HCT116 (cell line): ENCODE results near the gene GRID2. TPM values are rescaled to one million over a fixed set of nuclear protein-coding genes. Genes with fewer than 3 reads are reported as not detected.

Experiments used
- ATAC-seq: fragments of 200-7000 bp; cut with Tn5 transposase; 2 replicates; pipeline ENCODE4 v1.9.1; 2020; ENCODE audit warnings: mild to moderate bottlenecking, moderate library complexity
- BruUV-seq: library from RNA; stranded (reverse); fragments of 400-500 nt; replicated peaks from 2 replicates; lab custom pipeline; 2021; lab: Mats Ljungman, UMichigan
- CTCF ChIA-PET: fragments of 300-600 bp; sonication (Branson Sonifier 250); formaldehyde crosslinking; loops from one replicate; lab custom pipeline; 2021; ENCODE audit warnings: antibody characterized with exemption; lab: Charles Lee
- POLR2A ChIA-PET: fragments of 300-600, 350-600 bp; sonication (Branson Sonifier 250); formaldehyde crosslinking; loops from one replicate; lab custom pipeline; 2021; ENCODE audit warnings: antibody characterized with exemption; lab: Charles Lee
- RAD21 ChIA-PET, 2 experiments: fragments of 300-600 bp; sonication (Branson Sonifier 250); formaldehyde crosslinking; loops; one replicate each; lab custom pipeline; 2023; ENCODE audit warnings: low total read pairs in 2 of 2; ENCODE audit not compliant: uncharacterized antibody in 2 of 2, unreplicated experiment in 2 of 2, low non-redundant PET in 1 of 2; lab: Charles Lee
- DNase-seq: peaks from one replicate; pipeline ENCODE4 v3.0.0-alpha.2; 2010; ENCODE audit warnings: low read depth, low spot score
- H2AFZ ChIP-seq: fragments of 200-600 bp; shearing (Covaris generic), sonication (generic); 2 replicates; pipeline ENCODE4 v1.6.1; 2017; ENCODE audit warnings: low read depth, mixed run types, mixed read lengths, antibody characterized with exemption, low read length; ENCODE audit not compliant: poor library complexity, severe bottlenecking
- H3K27ac ChIP-seq: 2 replicates; pipeline ENCODE4 v1.5.1; 2012; ENCODE audit warnings: low read depth, low read length
- H3K27me3 ChIP-seq: fragments of 200-600 bp; sonication (generic); 2 replicates; pipeline ENCODE4 v1.6.1; 2016; ENCODE audit warnings: mixed run types, low read length, mixed read lengths; ENCODE audit not compliant: insufficient read depth
- H3K36me3 ChIP-seq, 2 experiments: fragments of 200-500 bp in 1 of 2; fragments of 200-600 bp in 1 of 2; sonication (Bioruptor generic) in 1 of 2; sonication (generic) in 1 of 2; 2 replicates each; pipeline versions ENCODE4 v1.5.1 to v1.6.1; 2014 to 2016; ENCODE audit warnings: low read length in 2 of 2, inconsistent platforms in 1 of 2, mixed read lengths in 1 of 2, mixed run types in 1 of 2; ENCODE audit not compliant: insufficient read depth in 2 of 2, control insufficient read depth in 1 of 2
- H3K4me1 ChIP-seq, 2 experiments: fragments of 200-600 bp in 1 of 2; sonication (generic) in 1 of 2; 2 replicates each; pipeline versions ENCODE4 v1.5.1 to v1.6.1; 2012 to 2017; ENCODE audit warnings: low read length in 2 of 2, inconsistent platforms in 1 of 2, mild to moderate bottlenecking in 1 of 2, mixed read lengths in 1 of 2, mixed run types in 1 of 2, moderate library complexity in 1 of 2; ENCODE audit not compliant: insufficient read depth in 2 of 2, control insufficient read depth in 1 of 2
- H3K4me2 ChIP-seq: fragments of 200-600 bp; sonication (generic); 2 replicates; pipeline ENCODE4 v1.6.1; 2017; ENCODE audit warnings: mixed run types, low read length, mixed read lengths
- H3K4me3 ChIP-seq, 2 experiments: fragments of 200-600 bp in 1 of 2; sonication (generic) in 1 of 2; replicated peaks in 1 of 2; 2 replicates each; pipeline ENCODE4 v1.5.1; 2011 to 2016; ENCODE audit warnings: low read length in 2 of 2, control low read depth in 1 of 2, low read depth in 1 of 2, mild to moderate bottlenecking in 1 of 2, mixed read lengths in 1 of 2, mixed run types in 1 of 2
- H3K79me2 ChIP-seq: fragments of 200-600 bp; sonication (generic); 2 replicates; pipeline ENCODE4 v1.6.1; 2017; ENCODE audit warnings: mild to moderate bottlenecking, mixed run types, low read length, moderate library complexity, mixed read lengths; ENCODE audit not compliant: insufficient read depth
- H3K9ac ChIP-seq: fragments of 200-600 bp; sonication (generic); 2 replicates; pipeline ENCODE4 v1.6.1; 2016; ENCODE audit warnings: low read length, mixed read lengths
- H3K9me2 ChIP-seq: fragments of 200-600 bp; sonication (generic), shearing (Covaris generic); 2 replicates; pipeline ENCODE4 v1.6.1; 2017; ENCODE audit warnings: mixed run types, mild to moderate bottlenecking, moderate library complexity; ENCODE audit not compliant: insufficient read depth
- H3K9me3 ChIP-seq, 2 experiments: fragments of 200-500 bp in 1 of 2; fragments of 200-600 bp in 1 of 2; sonication (Bioruptor generic) in 1 of 2; sonication (generic) in 1 of 2; 2 replicates each; pipeline ENCODE4 v1.6.1; 2014 to 2017; ENCODE audit warnings: low read length in 2 of 2, mixed read lengths in 2 of 2, inconsistent platforms in 1 of 2, low read depth in 1 of 2, mild to moderate bottlenecking in 1 of 2, mixed run types in 1 of 2, moderate library complexity in 1 of 2; ENCODE audit not compliant: control insufficient read depth in 1 of 2, insufficient read depth in 1 of 2
- H4K20me1 ChIP-seq: fragments of 200-600 bp; sonication (generic), shearing (Covaris generic); 2 replicates; pipeline ENCODE4 v1.6.1; 2017; ENCODE audit warnings: mixed run types, mild to moderate bottlenecking, moderate library complexity; ENCODE audit not compliant: insufficient read depth
- CBX3 ChIP-seq: IDR thresholded peaks from 2 replicates; pipeline ENCODE4 v1.6.1; 2012; ENCODE audit warnings: low read depth
- CEBPB ChIP-seq: IDR thresholded peaks from 2 replicates; pipeline ENCODE4 v1.6.1; 2012; ENCODE audit warnings: low read depth
- EGR1 ChIP-seq: IDR thresholded peaks from 2 replicates; pipeline ENCODE4 v1.6.1; 2012; ENCODE audit warnings: low read depth
- ELF1 ChIP-seq: IDR thresholded peaks from 2 replicates; pipeline ENCODE4 v1.6.1; 2012; ENCODE audit warnings: low read depth, borderline replicate concordance
- EZH2 ChIP-seq: fragments of 200-600 bp; sonication (generic); IDR thresholded peaks from 2 replicates; pipeline ENCODE4 v1.6.1; 2017; ENCODE audit warnings: antibody characterized with exemption, mixed run types
- EZH2phosphoT487 ChIP-seq: fragments of 200-600 bp; IDR thresholded peaks from 2 replicates; pipeline ENCODE4 v1.6.1; 2018; ENCODE audit warnings: antibody characterized with exemption, borderline replicate concordance
- FOSL1 ChIP-seq: IDR thresholded peaks from 2 replicates; pipeline ENCODE4 v1.6.1; 2012; ENCODE audit warnings: low read depth
- JUND ChIP-seq: IDR thresholded peaks from 2 replicates; pipeline ENCODE4 v1.6.1; 2012
- YY1 ChIP-seq: IDR thresholded peaks from 2 replicates; pipeline ENCODE4 v1.6.1; 2011; ENCODE audit warnings: low read length, low read depth, moderate library complexity, mild to moderate bottlenecking; ENCODE audit not compliant: insufficient replicate concordance; ENCODE audit errors: extremely low read depth
- ZFX ChIP-seq: fragments of 450-650 bp; IDR thresholded peaks from 2 replicates; pipeline ENCODE4 v1.6.1; 2017
- intact Hi-C: fragments of 100-400 bp; cut with micrococcal nuclease; formaldehyde crosslinking; loops from 2 replicates; pipeline ENCODE4 v1.10.0; 2022
- total RNA-seq: library from RNA; stranded (reverse); gene quantifications from one replicate; pipeline ENCODE4 v1.2.1, GENCODE V29; 2021; ENCODE audit not compliant: unreplicated experiment
- TF ChIP-seq, protein P1 (sequence below): IDR thresholded peaks from 2 replicates; pipeline ENCODE4 v1.6.1; 2012; ENCODE audit warnings: low read depth
- TF ChIP-seq, protein P2 (sequence below): IDR thresholded peaks from 2 replicates; pipeline ENCODE4 v1.6.1; 2012
- TF ChIP-seq, protein P3 (sequence below), 3 experiments: fragments of 200-600 bp in 1 of 3; sonication (generic) in 1 of 3; IDR thresholded peaks in 2 of 3; conservative IDR thresholded peaks in 1 of 3; 2 replicates each; pipeline ENCODE4 v1.5.1; 2012 to 2017; ENCODE audit warnings: low read depth in 2 of 3, low read length in 2 of 3, antibody characterized with exemption in 1 of 3, borderline replicate concordance in 1 of 3, control low read depth in 1 of 3, mild to moderate bottlenecking in 1 of 3, mixed read lengths in 1 of 3, mixed run types in 1 of 3, moderate library complexity in 1 of 3; ENCODE audit not compliant: insufficient read depth in 1 of 3

GRID2 gene
- total RNA-seq, 1 experiment from 2014 or later: not detected

DNA sequence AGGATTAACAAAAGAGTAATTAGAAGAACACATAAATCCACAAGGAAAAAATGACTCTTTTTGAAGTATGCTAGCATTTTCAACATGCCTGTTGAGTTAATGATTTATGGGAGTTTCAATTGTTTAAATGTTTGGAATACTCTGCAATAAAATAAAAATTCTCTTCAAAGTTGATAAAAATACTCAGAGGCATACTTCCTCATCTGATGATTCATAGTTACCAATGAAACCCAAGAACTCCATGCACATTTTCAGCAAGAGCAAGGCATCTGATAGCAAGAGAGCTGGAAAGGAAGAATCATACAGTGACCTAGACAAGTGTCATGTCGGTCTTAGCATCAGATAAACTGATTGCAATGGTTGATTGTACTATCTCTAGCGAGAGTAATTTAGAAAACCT is 1081.1 kb downstream of the GRID2 start:
- ChIA-PET POLR2A (no interaction called here), RAD21 (no interaction called here), CTCF (no interaction called here)
- Histone ChIP-seq H3K4me1 (peaks cover 0 to 15% of the 10 kb centered on the region in 2 experiments; a peak in 3 of 4 replicates), H2AFZ (peak overlapping the region; percentile 40), H3K9me2 (peaks cover 5% of the 10 kb centered on the region; the same call in 1 of the 2 replicates), H3K79me2 (no peaks in the 10 kb centered on the region), H3K4me3 (no peak overlapping the region), H3K27me3 (no peaks in the 10 kb centered on the region), H3K4me2 (peak overlapping the region; percentile 23; the same call in 1 of the 2 replicates), H3K9ac (no peak overlapping the region), H3K9me3 (no peaks in the 10 kb centered on the region), H4K20me1 (no peaks in the 10 kb centered on the region), H3K27ac (no peak overlapping the region), H3K36me3 (no peaks in the 10 kb centered on the region)
- no TSS peak for BruUV-seq
- ATAC-seq (no peak), DNase-seq (no peak)
- intact Hi-C loops: no loop called here
- TF ChIP-seq EGR1 (0 out of 2 replicates have a peak, but pooled peaks have one; percentile 13), FOSL1 (peak; percentile 41; the same call in 1 of the 2 replicates), ELF1 (no peak)
- TF ChIP-seq, protein P1, sequence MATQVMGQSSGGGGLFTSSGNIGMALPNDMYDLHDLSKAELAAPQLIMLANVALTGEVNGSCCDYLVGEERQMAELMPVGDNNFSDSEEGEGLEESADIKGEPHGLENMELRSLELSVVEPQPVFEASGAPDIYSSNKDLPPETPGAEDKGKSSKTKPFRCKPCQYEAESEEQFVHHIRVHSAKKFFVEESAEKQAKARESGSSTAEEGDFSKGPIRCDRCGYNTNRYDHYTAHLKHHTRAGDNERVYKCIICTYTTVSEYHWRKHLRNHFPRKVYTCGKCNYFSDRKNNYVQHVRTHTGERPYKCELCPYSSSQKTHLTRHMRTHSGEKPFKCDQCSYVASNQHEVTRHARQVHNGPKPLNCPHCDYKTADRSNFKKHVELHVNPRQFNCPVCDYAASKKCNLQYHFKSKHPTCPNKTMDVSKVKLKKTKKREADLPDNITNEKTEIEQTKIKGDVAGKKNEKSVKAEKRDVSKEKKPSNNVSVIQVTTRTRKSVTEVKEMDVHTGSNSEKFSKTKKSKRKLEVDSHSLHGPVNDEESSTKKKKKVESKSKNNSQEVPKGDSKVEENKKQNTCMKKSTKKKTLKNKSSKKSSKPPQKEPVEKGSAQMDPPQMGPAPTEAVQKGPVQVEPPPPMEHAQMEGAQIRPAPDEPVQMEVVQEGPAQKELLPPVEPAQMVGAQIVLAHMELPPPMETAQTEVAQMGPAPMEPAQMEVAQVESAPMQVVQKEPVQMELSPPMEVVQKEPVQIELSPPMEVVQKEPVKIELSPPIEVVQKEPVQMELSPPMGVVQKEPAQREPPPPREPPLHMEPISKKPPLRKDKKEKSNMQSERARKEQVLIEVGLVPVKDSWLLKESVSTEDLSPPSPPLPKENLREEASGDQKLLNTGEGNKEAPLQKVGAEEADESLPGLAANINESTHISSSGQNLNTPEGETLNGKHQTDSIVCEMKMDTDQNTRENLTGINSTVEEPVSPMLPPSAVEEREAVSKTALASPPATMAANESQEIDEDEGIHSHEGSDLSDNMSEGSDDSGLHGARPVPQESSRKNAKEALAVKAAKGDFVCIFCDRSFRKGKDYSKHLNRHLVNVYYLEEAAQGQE: no peak

DNA sequence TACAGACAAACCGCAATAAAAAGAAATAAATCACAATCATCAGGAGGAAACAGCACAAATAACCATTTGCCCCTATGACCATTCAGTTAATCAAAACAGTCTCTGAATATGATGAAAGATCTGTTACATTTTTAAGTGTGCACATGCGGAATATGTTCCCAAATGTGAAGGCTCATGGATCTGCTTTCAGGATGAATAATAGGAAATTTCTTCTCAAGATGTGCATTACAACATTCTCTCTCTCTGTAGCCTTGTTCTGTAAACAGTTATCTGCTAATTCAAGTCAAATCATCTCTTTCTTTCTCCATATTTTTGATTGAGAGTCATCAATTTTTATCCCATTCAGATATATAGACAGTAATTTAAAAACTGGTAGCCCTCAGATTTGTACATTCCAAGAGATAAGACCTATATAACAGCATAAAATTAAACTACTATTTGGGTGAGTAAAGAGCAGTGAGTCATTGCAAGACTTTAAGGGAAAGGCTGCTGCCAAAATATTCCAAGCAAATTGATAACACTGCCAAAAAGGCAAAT is 1090.8 kb downstream of the GRID2 start:
- DNase-seq (no peak), ATAC-seq (no peak)
- Histone ChIP-seq H2AFZ (no peak overlapping the region), H3K4me2 (no peak overlapping the region), H3K4me3 (no peak overlapping the region), H3K9me3 (no peaks in the 10 kb centered on the region), H3K79me2 (no peaks in the 10 kb centered on the region), H3K36me3 (no peaks in the 10 kb centered on the region), H3K4me1 (peaks cover 0 to 6% of the 10 kb centered on the region in 2 experiments; a peak in 1 of 4 replicates), H4K20me1 (no peaks in the 10 kb centered on the region), H3K27me3 (no peaks in the 10 kb centered on the region), H3K9ac (no peak overlapping the region), H3K27ac (no peak overlapping the region), H3K9me2 (no peaks in the 10 kb centered on the region)
- intact Hi-C loops: no loop called here
- RAD21 ChIA-PET: no interaction called here
- BruUV-seq: no TSS peak
- CTCF ChIA-PET: no interaction called here
- POLR2A ChIA-PET: no interaction called here
- no peak for TF ChIP-seq CBX3
- TF ChIP-seq EZH2phosphoT487: no peak
- TF ChIP-seq, protein P2, sequence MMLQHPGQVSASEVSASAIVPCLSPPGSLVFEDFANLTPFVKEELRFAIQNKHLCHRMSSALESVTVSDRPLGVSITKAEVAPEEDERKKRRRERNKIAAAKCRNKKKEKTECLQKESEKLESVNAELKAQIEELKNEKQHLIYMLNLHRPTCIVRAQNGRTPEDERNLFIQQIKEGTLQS: no peak
- no peak for TF ChIP-seq JUND
- no peak for TF ChIP-seq ZFX
- TF ChIP-seq, protein P3, sequence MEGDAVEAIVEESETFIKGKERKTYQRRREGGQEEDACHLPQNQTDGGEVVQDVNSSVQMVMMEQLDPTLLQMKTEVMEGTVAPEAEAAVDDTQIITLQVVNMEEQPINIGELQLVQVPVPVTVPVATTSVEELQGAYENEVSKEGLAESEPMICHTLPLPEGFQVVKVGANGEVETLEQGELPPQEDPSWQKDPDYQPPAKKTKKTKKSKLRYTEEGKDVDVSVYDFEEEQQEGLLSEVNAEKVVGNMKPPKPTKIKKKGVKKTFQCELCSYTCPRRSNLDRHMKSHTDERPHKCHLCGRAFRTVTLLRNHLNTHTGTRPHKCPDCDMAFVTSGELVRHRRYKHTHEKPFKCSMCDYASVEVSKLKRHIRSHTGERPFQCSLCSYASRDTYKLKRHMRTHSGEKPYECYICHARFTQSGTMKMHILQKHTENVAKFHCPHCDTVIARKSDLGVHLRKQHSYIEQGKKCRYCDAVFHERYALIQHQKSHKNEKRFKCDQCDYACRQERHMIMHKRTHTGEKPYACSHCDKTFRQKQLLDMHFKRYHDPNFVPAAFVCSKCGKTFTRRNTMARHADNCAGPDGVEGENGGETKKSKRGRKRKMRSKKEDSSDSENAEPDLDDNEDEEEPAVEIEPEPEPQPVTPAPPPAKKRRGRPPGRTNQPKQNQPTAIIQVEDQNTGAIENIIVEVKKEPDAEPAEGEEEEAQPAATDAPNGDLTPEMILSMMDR (IDR thresholded peaks at IDR 0.05 in 2 of 3, conservative IDR thresholded peaks at IDR 0.05 in 1 of 3; ENCODE audit: borderline replicate concordance in 1 of 3, insufficient read depth in 1 of 3, low read depth in 2 of 3, low read length in 2 of 3): no peak
- TF ChIP-seq EZH2: no peak
- no peak for TF ChIP-seq CEBPB
- no peak for TF ChIP-seq YY1
